ENCODE results near the gene SLC7A4. TPM values are rescaled to one million over a fixed set of nuclear protein-coding genes. Genes with fewer than 3 reads are reported as not detected.

The SLC7A4 gene
- total and polyA plus RNA-seq, 2 of the 8 experiments (the other 6 are each of a cell fraction or from before 2014, with no cell fraction given), result 0.92 TPM; not detected in 1

GRCh38 chr22:21000987-21001600, 31.3 kb downstream of the SLC7A4 start:
- H4K5ac ChIP-seq (ENCODE audit: insufficient read length, low read depth, low read length), result peak overlapping the region; percentile 88
- POLR2A ChIA-PET (ENCODE audit: partially characterized antibody), result interaction anchor here (0.9 to 5.5 kb wide), 6 partner anchors 9 to 116 kb away, joined by 3 to 45 read pairs (median 4); partner anchors contain the start of gene LZTR1
- no peak overlapping the region for H2BK20ac ChIP-seq (ENCODE audit: low read length)
- H2BK15ac ChIP-seq (ENCODE audit: low read length), result 0 out of 2 replicates have a peak overlapping the region, but pooled peaks have one; percentile 29
- peaks cover 0 to 12% (median 8%) of the 10 kb centered on the region in 4 experiments; a peak in 5 of 7 replicates for H3K4me1 ChIP-seq (replicated peaks in 1 of 4; ENCODE audit: control insufficient read depth in 3 of 4, insufficient read depth in 4 of 4, low read length in 3 of 4)
- peak overlapping the region; percentile 64 to 99 (median 83) for H3K4me3 ChIP-seq (ENCODE audit: extremely low read depth in 1 of 4, insufficient read depth in 2 of 4, low read depth in 3 of 4, low read length in 4 of 4)
- peak overlapping the region; percentile 94 for H3K4ac ChIP-seq (replicated peaks; ENCODE audit: insufficient read length, low read depth, low read length)
- no peak overlapping the region for H3K14ac ChIP-seq (ENCODE audit: insufficient read length)
- H3K79me1 ChIP-seq (ENCODE audit: low read depth, low read length), result peaks cover 2% of the 10 kb centered on the region; the same call in 1 of the 2 replicates
- TF ChIP-seq SP1 (IDR thresholded peaks at IDR 0.05; ENCODE audit: low read depth, low read length) (no peak), RBBP5 (IDR thresholded peaks at IDR 0.05; ENCODE audit: borderline replicate concordance, low read depth, low read length) (no peak), E2F6 (IDR thresholded peaks at IDR 0.05) (no peak), POLR2AphosphoS5 (IDR thresholded peaks at IDR 0.05; ENCODE audit: low read depth, low read length) (peak; percentile 6; the same call in 1 of the 2 replicates), SAP30 (IDR thresholded peaks at IDR 0.05; ENCODE audit: insufficient read depth, insufficient replicate concordance, low read length) (no peak), BRCA1 (IDR thresholded peaks at IDR 0.05; ENCODE audit: low read depth, low read length) (no peak), TBP (IDR thresholded peaks at IDR 0.05; ENCODE audit: low read depth, low read length) (no peak)
- DNase-seq (ENCODE audit: low read depth in 1 of 2, low spot score in 2 of 2) (no peak), FAIRE-seq (no peak)
- no peaks in the 10 kb centered on the region; a peak in 1 of 4 replicates for H3K79me2 ChIP-seq (ENCODE audit: control insufficient read depth in 1 of 2, insufficient read depth in 2 of 2, low read length in 2 of 2)
- peak overlapping the region; percentile 61 for H4K91ac ChIP-seq (replicated peaks; ENCODE audit: insufficient read length, low read length)
- peaks cover 2 to 7% (median 4%) of the 10 kb centered on the region in 4 experiments; a peak in 4 of 8 replicates for H3K36me3 ChIP-seq (ENCODE audit: control insufficient read depth in 2 of 4, insufficient read depth in 4 of 4, low read length in 3 of 4)
- CTCF ChIA-PET (ENCODE audit: partially characterized antibody), result interaction anchor here (0.6 to 3.0 kb wide), 6 partner anchors 11 to 47 kb away, joined by 3 to 13 read pairs (median 3); partner anchors contain the start of genes AIFM3 and LZTR1
- peak overlapping the region; percentile 76; the same call in 1 of the 2 replicates for H2BK5ac ChIP-seq (ENCODE audit: low read depth, low read length)
- peaks cover 6 to 12% of the 10 kb centered on the region in 2 experiments for H4K20me1 ChIP-seq (replicated peaks in 1 of 2; ENCODE audit: control insufficient read depth in 1 of 2, insufficient read depth in 2 of 2, low read length in 2 of 2)
- peak overlapping the region; percentile 73 to 82 for H3K4me2 ChIP-seq (ENCODE audit: insufficient read depth in 1 of 2, low read depth in 2 of 2, low read length in 2 of 2)
- no peak overlapping the region for H2BK12ac ChIP-seq (ENCODE audit: low read depth, low read length)
- H2AFZ ChIP-seq (ENCODE audit: low read length), result 0 out of 2 replicates have a peak overlapping the region, but pooled peaks have one; percentile 9
- H3K27ac ChIP-seq (ENCODE audit: low read depth, low read length), result peak overlapping the region; percentile 74; the same call in 1 of the 2 replicates
- H4K8ac ChIP-seq (ENCODE audit: extremely low read depth, insufficient read depth, low read length), result peak overlapping the region; percentile 85; the same call in 1 of the 2 replicates
- peaks cover 12% of the 10 kb centered on the region; the same call in 1 of the 2 replicates for H3K23me2 ChIP-seq (ENCODE audit: low read depth, low read length)
- peak overlapping the region; percentile 66 to 86 (median 82) for H3K9ac ChIP-seq (replicated peaks in 1 of 4; ENCODE audit: extremely low read depth in 1 of 4, low read depth in 3 of 4, low read length in 3 of 4)
- H3K27me3 ChIP-seq (replicated peaks in 1 of 4; ENCODE audit: control insufficient read depth in 3 of 4, extremely low read depth in 1 of 4, insufficient read depth in 3 of 4, low read length in 3 of 4), result no peaks in the 10 kb centered on the region
- no peak overlapping the region for H3K23ac ChIP-seq (ENCODE audit: insufficient read length)
- no peaks in the 10 kb centered on the region for H3K9me3 ChIP-seq (ENCODE audit: insufficient read depth in 2 of 2, low read depth in 1 of 2, low read length in 1 of 2)
- 0 out of 2 replicates have a peak overlapping the region, but pooled peaks have one; percentile 2 for H3K18ac ChIP-seq (ENCODE audit: extremely low read depth, low read length)
- H2AK5ac ChIP-seq (ENCODE audit: low read depth, low read length), result no peak overlapping the region
- WGBS, 2 experiments (ENCODE audit: extremely low coverage in 1 of 2, insufficient coverage in 1 of 2, insufficient read length in 1 of 2, insufficient replicate concordance in 2 of 2, low coverage in 1 of 2, low lambda C conversion rate in 2 of 2, missing lambda C conversion rate in 1 of 2), result 31% methylated on average over 18 of the region's 26 CpGs; no CpG with 5 or more reads in 1 of the 2 experiments
- H2BK120ac ChIP-seq (replicated peaks; ENCODE audit: low read depth, low read length), result no peak overlapping the region
- peak overlapping the region; percentile 73 for H3K56ac ChIP-seq (replicated peaks; ENCODE audit: insufficient read length, low read depth, low read length)

Data from H1 (cell line).